GM21825 (cell line): ENCODE data around the gene CALU.
A peak's percentile ranks its signal among the peaks of the same experiment; 100 is the strongest.

Experiments
- ATAC-seq: cut with Tn5 transposase; IDR thresholded peaks from one replicate; pipeline ENCODE4 v1.9.1; 2021; ENCODE audit warnings: mild to moderate bottlenecking, moderate library complexity; ENCODE audit not compliant: unreplicated experiment

CALU gene

DNA sequence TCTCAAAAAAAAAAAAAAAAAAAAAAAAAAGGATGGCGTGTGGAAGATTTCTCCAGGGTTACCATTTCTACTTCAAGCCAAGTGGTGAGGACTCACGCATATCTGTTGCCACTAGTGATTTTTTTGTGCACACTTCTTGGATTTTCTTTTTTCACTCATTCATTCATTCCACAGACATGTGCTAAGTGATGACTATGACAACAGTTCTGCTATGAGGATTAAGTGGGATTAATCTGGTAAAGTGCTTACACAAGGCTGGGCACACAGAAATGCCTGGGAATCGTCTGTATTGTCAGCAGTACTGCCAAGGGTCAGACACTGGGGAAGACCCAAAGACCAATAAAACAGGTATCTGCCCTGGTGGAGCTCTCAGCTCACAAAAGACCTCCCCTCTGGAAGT lies 42.7 kb downstream of the CALU start:
- no peak for ATAC-seq

DNA sequence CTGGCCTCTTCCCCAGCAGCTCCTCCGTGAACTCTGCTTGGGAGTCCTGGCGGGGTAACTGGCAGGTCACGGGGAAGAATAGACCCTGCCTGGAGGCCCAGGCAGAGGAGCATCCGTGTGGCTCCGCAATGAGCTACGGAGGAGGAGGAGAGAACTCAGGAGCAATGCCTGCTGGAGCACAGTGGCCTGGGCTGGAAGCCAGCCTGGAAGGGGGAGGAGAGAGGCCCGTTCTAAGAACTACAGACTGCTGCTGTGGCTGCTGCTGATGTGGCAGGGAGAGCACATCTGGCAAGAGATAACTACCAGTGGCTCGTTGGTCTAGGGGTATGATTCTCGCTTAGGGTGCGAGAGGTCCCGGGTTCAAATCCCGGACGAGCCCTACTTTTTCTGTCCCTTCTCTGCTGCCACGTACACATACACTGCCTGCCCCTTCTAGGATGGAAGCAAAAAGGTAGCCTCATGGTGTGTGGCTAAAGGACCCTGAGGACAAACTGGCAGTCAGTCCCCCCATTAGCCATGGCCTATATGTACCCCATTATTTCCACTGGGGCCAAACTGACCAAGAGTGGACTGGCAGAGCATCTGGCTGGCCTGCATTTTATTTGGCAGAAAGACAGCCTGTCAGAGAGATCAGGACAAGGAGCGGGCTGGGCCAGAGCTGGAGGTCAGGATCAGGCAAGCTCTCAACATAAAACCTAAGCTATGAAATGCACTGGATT lies 44.1 kb downstream of the CALU start:
- no peak for ATAC-seq

DNA sequence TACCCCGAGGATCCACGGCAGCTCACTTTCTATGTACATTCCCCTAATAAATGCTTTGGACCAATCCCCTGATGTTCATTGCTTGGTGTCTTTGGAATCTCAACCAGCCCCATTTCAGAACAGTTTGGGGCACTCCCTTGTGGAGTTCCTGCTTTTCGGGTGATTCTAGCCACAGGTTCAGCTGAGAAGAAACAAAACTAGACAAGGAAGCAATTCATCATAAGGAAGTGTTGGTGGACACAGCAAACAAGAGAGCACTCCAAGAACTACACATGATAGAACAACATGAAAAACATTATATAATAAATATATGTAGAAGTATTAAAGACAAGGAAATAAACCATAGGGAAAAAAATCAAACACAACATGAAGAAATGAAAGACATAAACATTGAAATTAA lies 46.6 kb downstream of the CALU start:
- no peak for ATAC-seq

DNA sequence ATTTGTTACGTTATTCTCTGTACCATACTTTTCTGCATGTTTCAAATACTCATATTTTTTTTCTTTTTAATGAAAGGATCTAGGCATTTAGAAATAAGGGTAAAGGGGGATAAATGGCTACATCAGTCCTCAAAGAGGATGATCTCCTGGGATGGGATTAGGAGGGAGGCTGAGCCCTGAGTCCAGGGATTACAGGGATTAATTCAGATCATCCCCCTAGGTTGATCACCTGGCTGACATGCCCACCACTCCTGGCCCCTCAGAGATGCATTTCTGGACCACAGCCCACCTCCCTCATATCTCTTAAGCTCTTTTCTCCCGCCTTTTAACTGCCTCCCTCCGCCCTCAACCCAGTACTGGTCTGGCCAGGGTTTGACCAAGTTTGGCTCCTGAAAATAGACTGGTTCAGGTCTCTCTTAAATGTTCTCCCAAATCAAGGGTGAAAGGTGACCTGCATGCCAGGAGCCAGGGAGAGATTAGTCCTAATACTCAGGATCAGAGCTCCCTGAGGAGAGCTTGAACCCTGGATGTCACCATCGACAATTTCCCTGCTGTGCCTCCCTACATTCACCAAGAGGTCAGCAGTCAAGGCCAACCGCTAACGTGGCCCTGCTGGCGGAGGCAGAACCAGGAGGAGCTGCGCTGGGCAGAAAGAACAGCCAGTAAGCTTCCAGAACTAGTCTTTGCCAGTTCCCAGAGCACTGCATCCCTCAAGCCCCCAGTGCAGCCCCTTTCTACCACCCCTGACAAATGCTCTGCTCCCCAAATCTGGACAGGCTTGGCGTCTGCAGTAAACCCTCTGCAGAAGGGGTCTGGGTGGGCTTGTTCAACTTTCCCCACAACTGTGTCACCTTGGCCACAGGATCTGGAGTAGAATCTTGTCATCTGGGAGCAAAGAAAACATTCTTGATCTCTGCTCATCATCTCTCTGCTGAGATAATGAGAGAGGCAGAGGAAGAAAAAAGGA lies 49.6 kb downstream of the CALU start:
- no peak for ATAC-seq

DNA sequence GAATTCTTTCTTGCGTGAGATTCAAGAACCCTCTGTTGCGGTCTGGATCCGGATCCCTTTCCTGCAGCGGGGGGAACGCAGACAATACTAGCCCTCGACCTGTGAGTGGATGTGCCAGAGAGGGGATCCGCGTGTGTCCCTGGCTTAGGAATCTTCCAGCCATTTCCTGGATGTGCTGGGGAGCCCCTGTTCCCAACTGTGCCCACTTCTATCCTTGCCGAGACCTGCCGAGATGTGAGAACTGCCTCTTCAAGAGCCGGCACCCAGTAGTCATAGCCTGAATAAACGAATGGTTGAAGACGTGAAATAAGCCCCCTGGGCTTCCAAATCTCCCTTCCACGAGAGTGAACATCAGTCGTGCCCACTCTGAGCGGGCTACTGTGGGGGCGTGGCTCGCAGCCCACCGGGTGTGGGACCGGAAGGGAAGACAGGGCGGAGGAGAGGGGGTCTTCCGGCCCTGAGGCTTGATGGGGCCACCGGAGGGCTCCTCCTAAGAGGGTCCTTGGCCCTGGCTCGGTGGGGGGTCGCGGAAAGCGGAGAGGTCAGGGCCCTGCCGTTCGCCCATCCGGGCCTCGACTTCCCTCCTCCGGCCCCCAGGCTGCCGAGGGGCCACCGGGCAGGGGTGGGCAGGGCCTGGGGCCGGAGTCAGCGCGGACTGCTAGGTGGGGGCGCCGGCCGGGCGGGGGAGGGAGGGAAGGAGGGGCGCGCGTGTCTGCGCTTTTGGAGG lies 51.3 kb downstream of the CALU start:
- peak; percentile 4 for ATAC-seq

DNA sequence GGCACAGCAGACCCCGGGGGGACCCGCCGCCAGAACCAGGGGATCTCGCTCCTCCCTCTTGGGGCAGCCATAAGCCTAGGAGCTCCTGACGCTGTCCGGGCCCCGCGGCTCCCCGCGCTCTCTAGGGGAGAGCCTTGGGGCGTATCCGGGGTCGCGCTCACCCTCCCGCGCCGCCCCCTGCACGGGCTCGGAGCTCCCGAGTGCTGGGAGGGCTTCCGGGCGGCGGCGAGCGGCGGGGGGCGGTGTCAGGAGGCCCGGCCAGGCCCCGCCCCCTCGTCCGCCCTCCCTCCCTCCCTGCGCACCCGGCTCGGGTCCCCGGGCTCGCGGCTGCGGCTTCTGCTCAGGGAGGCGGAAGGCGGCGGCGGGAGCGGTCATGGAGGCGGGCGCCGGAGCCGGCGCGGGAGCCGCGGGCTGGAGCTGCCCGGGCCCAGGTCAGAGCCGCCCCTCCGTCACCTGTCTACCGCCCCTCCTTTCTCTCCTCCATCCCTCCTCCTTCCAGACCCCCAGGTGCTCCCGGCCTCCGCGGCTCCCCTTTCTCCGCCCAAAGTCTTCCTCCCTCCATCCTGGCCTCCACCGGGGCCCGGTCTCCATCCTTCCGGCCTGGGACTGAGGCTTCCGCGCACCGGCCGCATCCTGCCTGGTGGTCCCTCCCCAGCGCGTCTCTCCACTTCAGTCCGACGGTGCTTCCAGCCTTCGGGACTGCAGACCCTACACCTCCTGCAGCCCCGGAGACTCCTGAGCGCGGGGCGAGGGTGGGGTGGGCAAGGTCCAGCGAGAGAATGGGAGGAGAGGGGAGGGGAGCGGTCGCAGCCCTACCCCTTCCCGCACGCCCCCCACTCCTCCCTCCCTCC lies 52.2 kb downstream of the CALU start, which contains the start of gene CCDC136:
Gene CCDC136, plus strand, starts transcription at position 848 of the 851 bp plus-strand sequence. CDS start 444 bp downstream, outside the sequence.
- peak; percentile 82 for ATAC-seq

DNA sequence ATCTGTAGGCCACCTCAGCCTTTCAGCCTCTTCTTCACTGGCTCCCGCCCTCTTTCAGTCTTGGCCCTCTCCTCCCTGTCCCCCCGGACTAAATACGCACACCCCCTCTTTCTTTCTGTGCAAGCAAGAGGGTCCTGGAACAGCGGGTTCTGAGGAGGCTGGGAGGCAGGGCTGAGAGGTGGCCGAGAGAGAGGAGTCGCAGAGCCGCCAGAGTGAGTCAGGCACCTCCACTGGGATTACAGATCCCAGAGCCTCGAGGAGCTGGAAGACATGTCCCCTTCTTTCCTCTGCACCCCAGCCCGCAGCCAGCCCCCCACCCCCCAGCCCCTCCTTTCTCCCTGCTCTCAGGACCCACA lies 52.8 kb downstream of the CALU start:
- no peak for ATAC-seq

DNA sequence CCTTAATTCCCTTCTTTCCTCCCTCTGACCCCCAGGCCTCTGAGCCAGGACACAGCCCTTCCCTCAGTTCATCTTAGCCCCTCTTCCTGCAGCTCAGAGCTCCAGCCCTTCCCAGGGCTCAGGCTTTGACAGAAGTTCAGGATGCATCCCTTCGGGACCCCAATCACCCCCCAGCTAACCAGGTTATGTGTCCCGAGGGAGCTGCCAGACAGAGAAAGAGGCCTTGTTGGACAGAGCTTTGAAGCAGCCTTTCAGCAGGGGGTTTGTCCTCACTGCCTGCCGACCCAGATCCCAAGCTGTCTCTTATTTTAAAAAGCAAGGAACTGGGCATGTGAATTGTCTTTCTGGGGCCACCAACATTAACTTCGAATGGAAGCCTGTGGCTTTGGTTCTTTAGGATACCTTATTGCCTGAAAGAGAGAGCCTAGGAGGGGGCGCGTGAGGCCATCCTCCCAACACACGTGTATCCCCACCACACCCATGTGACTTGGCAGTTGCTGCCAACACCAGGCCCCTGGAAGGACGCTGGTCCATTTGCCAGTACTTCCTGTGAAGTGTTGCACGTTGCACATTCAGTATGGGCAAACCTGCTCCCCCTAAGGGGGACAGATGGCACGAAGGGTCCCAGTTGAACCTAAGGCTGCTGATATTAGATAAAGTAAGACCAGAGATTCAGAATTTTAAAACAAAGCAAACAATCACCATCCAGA lies 53.5 kb downstream of the CALU start:
- ATAC-seq: no peak

DNA sequence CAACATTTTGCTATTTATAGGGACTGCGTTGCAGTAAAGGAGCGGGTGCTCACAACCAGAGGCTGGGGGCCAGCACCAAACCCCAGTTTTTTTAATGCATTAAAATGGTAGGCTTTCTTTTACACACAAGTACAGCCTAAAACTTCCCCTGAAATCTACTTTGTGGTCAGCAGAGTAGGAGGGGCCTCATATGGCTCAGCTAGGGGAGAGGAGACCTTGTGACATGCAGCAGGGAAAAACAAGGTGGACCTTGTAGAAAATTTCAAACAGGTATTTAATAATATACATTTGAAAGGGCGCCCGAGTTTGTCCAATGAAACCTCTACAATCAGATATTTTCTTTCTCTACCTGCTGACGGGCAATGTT lies 54.0 kb downstream of the CALU start:
- no peak for ATAC-seq

DNA sequence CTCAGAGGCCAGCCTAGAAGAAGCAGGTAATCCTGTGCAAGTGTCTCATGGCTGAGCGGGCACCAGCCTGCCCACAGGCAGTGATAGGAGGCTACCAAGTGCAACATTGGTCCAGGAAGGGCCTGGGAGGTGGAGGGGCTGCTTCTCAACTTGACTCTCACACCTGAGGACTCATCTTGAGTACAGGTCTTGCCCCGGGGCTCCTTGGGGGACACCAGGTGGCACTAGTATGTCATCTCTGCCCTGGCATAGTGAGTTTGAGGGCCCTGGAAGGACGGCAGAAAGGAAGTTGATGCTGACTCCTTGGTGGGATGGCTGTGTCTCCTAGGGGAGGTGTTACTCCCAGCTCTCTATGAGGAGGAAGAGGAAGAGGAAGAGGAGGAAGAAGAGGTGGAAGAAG lies 54.9 kb downstream of the CALU start:
- ATAC-seq: no peak

DNA sequence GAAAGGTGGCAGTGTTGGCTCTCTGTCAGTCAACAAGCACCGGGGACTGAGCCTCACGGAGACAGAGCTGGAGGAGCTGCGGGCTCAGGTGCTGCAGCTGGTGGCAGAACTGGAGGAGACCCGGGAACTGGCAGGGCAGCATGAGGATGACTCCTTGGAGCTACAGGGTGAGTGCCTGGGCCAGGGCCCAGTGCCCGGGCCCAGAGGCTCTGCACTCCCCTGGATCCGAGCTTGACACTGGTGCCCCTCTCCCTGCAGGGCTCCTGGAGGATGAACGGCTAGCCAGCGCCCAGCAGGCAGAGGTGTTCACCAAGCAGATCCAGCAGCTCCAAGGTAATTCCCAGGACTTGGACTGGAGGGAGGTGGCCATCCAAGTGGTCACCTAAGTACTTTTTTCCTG lies 55.3 kb downstream of the CALU start:
- no peak for ATAC-seq

DNA sequence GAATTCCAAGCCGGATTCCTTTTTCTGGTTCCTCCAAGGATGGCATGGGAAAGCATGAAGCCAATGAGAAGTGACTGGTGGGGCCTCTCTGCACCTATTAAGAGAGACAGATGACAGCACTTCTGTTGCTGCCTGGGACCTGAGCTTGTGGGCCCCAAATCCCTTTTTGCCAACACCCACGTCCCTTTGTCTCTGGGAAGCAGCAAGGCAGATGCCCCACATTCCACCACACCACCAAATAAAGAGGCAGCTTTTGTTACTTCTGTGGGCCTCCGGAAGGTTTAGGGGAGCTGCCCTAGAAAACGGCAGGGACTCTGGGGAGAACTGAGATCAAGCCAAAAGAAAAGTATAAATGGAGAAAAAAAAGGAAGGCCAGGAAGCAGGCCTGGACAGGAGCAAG lies 56.0 kb downstream of the CALU start:
- no peak for ATAC-seq

DNA sequence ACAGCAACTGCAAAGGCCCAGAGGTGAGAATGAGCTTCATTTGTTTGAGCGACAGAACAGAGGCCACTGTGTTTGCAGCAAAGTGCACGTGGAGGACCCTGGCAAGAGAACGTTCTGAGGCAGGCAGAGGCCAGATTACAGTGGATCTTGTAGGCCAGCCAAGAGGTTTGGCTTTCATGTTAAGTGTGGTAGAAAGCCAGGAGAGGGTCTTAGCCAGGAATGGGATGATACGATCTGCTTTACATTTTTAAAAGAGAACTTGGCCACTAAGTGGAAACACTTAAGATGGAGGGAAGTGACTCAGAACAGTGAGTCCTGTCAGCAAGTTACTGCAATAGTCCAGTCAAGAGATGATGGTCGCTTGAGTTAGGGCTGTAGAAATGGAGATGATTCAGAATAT lies 57.2 kb downstream of the CALU start:
- no peak for ATAC-seq

DNA sequence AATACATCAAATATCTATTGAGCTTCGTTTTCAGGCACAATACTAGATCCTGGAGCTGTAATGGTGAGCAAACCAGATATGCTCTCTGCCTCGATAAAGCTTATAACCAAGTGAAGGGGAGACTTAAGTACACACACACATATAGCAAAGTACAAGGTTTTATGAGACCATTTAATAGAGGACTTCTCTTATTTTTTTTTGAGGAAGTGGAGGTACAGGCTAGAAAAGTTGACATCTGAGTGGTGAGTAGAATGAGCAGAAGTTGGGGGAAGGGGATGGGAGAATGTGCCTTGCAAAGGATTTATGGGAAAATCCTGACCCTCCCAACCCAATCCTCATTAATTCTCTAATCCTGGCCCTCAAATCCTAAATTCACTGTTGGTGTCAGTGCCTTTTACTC lies 60.3 kb downstream of the CALU start:
- no peak for ATAC-seq

DNA sequence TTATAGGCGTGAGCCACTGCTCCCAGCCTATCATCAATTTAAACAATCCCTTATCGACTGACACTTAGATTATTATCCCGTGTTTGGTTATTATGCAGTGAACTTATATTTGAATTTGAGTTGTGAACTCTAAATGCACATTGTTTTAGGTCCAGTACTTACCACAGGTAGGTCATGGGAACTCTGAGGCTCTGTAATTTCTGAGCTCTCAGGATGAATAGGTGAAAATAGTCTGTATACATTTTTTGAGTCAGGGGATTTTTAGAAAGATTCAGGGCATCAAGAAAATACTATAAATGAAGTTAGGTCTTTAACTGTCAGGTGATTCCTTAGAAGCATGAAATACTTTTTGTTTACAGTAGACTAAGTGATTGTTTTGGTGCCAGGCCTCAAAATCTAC lies 61.4 kb downstream of the CALU start:
- ATAC-seq: no peak

DNA sequence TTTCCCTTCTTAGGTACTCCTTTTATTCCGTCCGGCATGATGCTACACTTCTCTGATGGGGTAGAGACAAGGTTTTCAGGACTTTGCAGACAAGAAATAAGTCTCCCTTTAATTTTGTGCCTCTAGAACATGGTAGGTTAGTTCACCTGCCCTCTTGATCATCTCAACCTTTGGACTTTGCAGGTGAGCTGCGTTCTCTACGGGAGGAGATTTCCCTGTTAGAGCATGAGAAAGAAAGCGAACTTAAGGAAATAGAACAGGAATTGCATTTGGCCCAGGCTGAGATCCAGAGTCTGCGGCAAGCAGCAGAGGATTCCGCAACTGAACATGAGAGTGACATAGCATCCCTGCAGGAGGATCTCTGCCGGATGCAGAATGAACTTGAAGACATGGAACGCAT lies 61.8 kb downstream of the CALU start:
- no peak for ATAC-seq

DNA sequence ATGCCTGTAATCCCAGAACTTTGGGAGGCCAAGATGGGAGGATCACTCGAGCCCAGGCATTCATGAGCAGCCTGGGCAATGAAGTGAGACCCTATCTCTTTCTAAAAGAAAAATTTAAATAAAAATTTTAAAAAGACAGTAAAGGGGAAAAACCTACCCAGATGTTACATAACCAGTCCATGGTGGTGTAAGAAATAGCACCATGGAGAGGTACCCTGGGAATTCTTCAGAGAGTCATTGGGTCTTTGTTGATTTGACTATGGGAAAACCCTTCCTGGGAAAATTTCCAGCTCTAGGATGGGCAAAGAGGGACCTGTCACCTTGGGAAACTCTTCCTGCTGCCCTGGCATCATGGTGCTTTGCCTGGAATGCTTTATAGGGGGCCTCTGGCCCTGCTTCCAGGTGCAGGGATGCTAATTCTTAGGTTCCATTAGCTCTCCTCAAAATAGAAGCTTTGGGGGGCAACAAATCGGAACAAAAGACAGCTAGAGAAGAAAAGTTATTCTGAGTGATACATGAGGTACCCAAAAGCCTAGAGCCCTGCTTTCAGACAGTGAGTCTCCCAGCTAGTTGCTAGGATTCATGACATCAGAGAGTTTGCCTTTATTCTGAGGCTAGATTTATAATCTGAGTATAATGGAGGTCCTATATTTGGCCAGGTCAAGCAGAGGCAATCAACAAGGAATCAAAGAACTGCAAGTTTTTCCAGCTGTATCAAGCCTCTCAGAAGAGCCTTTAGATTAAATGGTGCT lies 62.7 kb downstream of the CALU start:
- ATAC-seq: no peak

DNA sequence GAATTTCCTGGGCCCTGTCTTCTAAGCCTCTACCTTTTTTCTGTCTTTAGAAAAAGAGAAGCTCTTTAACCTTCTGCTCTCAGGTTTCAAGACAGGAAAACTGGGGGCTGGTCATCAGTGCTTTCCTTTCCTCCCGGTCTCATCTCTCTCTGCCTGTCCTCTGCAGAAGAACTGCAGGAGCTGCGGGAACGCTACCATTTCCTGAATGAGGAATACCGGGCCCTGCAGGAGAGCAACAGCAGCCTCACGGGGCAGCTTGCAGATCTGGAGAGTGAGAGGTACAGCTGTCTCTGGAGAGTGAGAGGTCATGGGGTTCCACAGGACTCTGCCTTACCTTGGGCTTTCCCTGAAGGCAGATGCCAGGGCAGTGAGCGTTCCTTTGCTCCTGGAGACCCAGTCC lies 65.3 kb downstream of the CALU start:
- no peak for ATAC-seq

DNA sequence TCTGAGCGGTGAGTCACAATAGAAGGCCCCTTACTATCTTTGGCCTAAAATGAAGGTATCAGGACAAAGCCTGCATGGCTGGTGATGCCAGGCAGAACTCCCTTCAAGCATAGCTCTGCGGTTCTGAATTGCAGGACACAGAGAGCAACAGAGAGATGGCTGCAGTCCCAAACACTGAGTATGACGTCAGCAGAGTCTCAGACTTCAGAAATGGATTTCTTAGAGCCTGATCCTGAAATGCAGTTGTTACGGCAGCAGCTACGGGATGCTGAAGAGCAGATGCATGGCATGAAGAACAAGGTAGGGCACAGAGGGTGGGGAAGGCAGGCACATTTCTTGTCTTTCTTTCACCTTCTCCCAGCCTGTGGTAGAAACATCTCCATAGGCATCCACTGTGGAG lies 66.1 kb downstream of the CALU start:
- no peak for ATAC-seq
